Stimulated activated naive B cell treated with anti-CD40 and anti-IgM and Interleukin-4, amounts not matched to agents 10 μg/mL and 1 μg/mL and 100 μg/mL, for 72 hours (primary cell): ENCODE results near the gene CCDC38.
A peak's percentile ranks its signal among the peaks of the same experiment; 100 is the strongest.

Source experiments
- ATAC-seq, 2 donors: fragments of 150-1000 bp; cut with Tn5 transposase; replicated peaks; 2 replicates each; pipeline ENCODE4 v1.10.0; 2021; ENCODE audit warnings: moderate library complexity in 1 of 2
- DNase-seq: peaks from one replicate; pipeline ENCODE4 v3.0.0; 2021
- H3K27ac Mint-ChIP-seq: one replicate; pipeline ENCODE4 v1.8.0; 2022; ENCODE audit warnings: mild to moderate bottlenecking, mixed read lengths
- H3K27me3 Mint-ChIP-seq, 2 donors: one replicate each; pipeline ENCODE4 v1.8.0; 2022; ENCODE audit warnings: mixed read lengths in 2 of 2
- H3K36me3 Mint-ChIP-seq, 2 donors: one replicate each; pipeline ENCODE4 v1.8.0; 2022; ENCODE audit warnings: mixed read lengths in 2 of 2, mild to moderate bottlenecking in 1 of 2
- H3K4me1 Mint-ChIP-seq, 2 donors: one replicate each; pipeline ENCODE4 v1.8.0; 2022; ENCODE audit warnings: mixed read lengths in 2 of 2, mild to moderate bottlenecking in 1 of 2
- H3K4me3 Mint-ChIP-seq, 2 donors: one replicate each; pipeline ENCODE4 v1.8.0; 2022; ENCODE audit warnings: mild to moderate bottlenecking in 2 of 2, mixed read lengths in 2 of 2, moderate library complexity in 1 of 2
- H3K9me3 Mint-ChIP-seq, 2 donors: one replicate each; pipeline ENCODE4 v1.8.0; 2022; ENCODE audit warnings: mixed read lengths in 2 of 2, mild to moderate bottlenecking in 1 of 2

The CCDC38 gene

DNA sequence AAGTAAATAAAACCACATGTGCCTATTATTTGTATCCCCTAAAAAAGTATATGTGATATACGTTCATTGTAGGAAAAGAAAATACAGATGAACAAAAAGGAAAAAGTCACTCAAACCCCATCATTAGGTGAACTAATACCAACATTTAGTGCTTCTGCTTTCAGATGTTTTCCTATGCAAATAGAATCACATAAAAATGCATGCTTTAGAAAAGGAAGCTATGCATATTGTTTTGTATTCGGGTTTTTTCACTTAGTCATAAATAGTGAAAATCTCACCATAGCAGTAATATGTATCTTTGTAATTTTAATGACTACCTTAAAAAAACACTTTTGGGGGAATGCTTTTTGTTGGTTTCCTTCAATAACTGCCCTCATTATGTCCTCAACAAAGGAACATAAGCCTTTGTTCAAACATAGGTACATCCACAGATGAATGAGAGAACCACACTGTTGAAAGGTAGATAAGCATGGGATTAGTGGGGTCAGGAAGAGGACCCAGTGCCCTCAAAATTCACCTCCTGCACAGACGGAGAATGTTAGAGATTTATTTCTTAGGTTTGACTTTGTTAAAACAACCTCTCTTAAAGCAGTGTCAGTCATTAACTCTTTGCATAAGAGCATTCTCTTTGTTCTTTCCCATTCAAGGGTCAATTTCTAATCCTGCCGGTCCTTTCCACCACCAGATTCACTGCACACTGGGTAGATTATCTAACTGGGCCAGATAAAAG lies 7.2 kb upstream of the CCDC38 start:
- DNase-seq (no peak), ATAC-seq (no peak)
- Mint-ChIP-seq H3K27ac (no peak overlapping the region), H3K4me3 (no peak overlapping the region), H3K27me3 (peaks cover 0 to 5% of the 10 kb centered on the region in 2 donors), H3K4me1 (no peaks in the 10 kb centered on the region), H3K36me3 (no peaks in the 10 kb centered on the region), H3K9me3 (no peaks in the 10 kb centered on the region)

DNA sequence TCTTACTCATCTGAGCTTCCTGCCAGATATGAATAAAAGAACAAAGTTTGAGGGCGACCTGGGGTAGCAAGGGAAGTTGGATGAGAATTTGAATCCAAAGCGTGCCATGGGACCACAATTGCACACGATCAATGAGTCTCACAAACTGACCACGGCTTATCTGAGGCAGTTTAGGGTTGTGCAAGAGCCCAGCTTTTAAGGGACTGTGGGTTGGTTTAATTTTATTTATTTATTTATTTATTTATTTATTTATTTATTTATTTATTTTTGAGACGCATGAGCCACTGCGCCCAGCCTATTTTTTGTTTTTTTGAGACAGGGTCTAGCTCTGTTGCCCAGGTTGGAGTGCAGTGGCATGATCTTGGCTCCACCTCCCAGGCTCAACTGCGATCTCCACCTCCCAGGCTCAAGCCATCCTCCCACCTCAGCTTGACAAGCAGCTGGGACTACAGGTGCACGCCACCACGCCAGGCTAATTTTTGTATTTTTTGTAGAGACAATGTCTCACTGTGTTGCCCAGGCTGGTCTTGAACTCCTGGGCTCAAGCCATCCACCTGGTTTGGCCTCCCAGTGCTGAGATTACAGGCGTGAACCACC lies 1.8 kb upstream of the CCDC38 start:
- ATAC-seq (no peak), DNase-seq (no peak)
- H3K4me3 Mint-ChIP-seq: peak overlapping the region in 1 of 2 donors; percentile 10
- H3K27ac Mint-ChIP-seq: no peak overlapping the region
- no peaks in the 10 kb centered on the region for H3K9me3 Mint-ChIP-seq
- H3K27me3 Mint-ChIP-seq: no peaks in the 10 kb centered on the region
- H3K4me1 Mint-ChIP-seq: peaks cover 3 to 6% of the 10 kb centered on the region in 2 donors
- no peaks in the 10 kb centered on the region for H3K36me3 Mint-ChIP-seq

DNA sequence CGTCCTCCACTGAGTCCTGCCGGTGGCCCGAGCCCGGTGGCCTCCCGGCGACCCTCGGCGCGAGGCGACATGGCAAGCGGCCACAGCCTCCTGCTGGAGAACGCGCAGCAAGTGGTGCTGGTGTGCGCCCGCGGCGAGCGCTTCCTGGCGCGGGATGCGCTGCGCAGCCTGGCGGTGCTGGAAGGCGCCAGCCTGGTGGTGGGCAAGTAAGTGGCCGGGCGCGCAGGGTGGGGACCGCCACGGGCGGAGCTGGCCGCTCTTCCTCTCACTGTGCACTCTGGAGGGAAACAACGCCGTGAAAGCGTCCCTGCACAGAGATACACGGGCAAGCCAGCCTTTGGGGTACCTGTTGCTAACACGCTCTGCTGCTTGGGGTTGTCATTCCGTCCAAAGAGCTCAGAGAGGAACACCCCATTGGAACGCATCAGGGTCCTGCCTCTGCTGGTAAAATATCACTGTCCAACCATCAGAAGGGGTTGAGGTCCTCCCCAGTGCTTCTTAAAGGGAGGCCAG lies 972 bp upstream of the CCDC38 start, which contains the start of gene AMDHD1:
Gene AMDHD1 (plus strand): TSS at position 2 of the 513 bp plus-strand sequence. CDS start 68 bp downstream, at position 70.
- Mint-ChIP-seq H3K9me3 (no peaks in the 10 kb centered on the region), H3K4me3 (peak within 1 kb of the TSS; percentile 91 to 92), H3K4me1 (peaks cover 3 to 6% of the 10 kb centered on the region in 2 donors), H3K36me3 (no peaks in the 10 kb centered on the region), H3K27me3 (no peaks in the 10 kb centered on the region), H3K27ac (peak within 1 kb of the TSS; percentile 94)
- peak; percentile 46 for DNase-seq
- ATAC-seq: peak; percentile 71 to 72

DNA sequence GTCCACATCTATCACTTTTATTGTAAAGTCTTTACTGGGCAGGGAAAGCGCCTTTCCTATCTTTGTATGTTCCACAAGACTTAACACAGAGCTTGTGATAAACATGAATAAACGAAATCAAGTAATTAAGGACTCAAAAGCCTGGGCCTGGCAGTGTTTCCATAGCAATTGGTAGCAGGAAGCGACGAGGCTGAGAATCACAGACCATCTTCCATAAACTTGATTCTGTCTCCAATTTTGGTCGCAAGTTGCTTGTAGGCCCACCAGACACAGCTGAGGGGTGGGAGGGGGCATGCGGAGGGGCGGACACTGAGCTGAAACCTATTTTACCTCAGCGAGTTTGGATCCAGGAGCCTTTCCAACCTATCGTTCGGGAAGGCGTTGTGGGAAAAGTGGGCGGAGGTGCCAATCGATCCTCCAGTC lies 302 bp downstream of the CCDC38 start:
- no peaks in the 10 kb centered on the region for H3K9me3 Mint-ChIP-seq
- peaks cover 3 to 6% of the 10 kb centered on the region in 2 donors for H3K4me1 Mint-ChIP-seq
- no peaks in the 10 kb centered on the region for H3K36me3 Mint-ChIP-seq
- peak overlapping the region; percentile 94 for H3K27ac Mint-ChIP-seq
- ATAC-seq: peak in 1 of 2 donors; percentile 2
- no peak for DNase-seq
- peak overlapping the region; percentile 91 to 92 for H3K4me3 Mint-ChIP-seq
- H3K27me3 Mint-ChIP-seq: no peaks in the 10 kb centered on the region

- H3K4me3 Mint-ChIP-seq: no peak overlapping the region
- peaks cover 3 to 6% of the 10 kb centered on the region in 2 donors for H3K4me1 Mint-ChIP-seq
- no peaks in the 10 kb centered on the region for H3K9me3 Mint-ChIP-seq
- no peak overlapping the region for H3K27ac Mint-ChIP-seq
- DNase-seq: no peak
- H3K36me3 Mint-ChIP-seq: no peaks in the 10 kb centered on the region
- no peak for ATAC-seq
- no peaks in the 10 kb centered on the region for H3K27me3 Mint-ChIP-seq
These were observed 1.9 kb downstream of the CCDC38 start for GRCh38 chr12:95940514-95940913.

DNA sequence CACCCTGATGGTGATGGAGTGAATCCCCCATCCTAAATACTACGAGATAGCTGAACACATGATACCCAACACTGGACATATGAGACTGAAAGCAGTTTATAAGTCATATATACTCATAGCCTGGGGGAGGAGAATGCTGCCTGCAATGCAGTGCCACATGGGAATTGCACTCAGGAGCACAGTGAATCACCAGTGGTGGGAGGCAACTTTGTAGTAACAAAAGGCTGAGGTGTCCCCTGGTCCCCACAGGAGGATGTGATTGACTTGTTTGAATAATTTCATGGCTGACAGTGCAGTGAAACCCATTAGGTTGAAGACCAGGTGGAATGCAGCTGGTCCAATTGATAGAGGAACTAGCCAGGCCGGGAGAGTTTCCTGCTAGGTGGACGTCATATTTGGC lies 20.2 kb downstream of the CCDC38 start:
- Mint-ChIP-seq H3K36me3 (no peaks in the 10 kb centered on the region), H3K27ac (peak overlapping the region; percentile 42), H3K9me3 (peaks cover 1 to 10% of the 10 kb centered on the region in 2 donors), H3K4me1 (peaks cover 9 to 10% of the 10 kb centered on the region in 2 donors), H3K27me3 (no peaks in the 10 kb centered on the region), H3K4me3 (no peak overlapping the region)
- DNase-seq (peak; percentile 11), ATAC-seq (peak; percentile 85 to 87)

DNA sequence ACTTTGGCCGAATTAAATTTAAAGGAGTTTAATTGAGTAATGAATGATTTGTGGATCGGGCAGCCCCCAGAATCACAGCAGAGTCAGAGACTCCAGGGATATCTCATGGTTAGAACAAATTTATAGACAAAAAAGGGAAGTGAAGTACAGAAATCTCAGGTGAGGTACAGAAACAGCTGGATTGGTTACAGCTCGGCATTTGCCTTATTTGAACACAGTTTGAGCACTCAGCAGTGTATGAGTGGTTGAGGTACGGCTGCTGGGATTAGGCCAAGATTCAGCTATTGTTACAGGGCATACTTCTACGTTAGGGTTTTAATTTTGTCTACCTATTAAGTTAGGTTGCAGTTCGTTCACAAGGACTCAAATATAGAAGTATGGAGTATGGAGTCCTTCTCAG lies 23.3 kb downstream of the CCDC38 start:
- no peak overlapping the region for H3K27ac Mint-ChIP-seq
- H3K4me1 Mint-ChIP-seq: peaks cover 9 to 10% of the 10 kb centered on the region in 2 donors
- DNase-seq (no peak), ATAC-seq (peak; percentile 28 to 31)
- peaks cover 1 to 10% of the 10 kb centered on the region in 2 donors for H3K9me3 Mint-ChIP-seq
- H3K4me3 Mint-ChIP-seq: no peak overlapping the region
- H3K27me3 Mint-ChIP-seq: peaks cover 0 to 6% of the 10 kb centered on the region in 2 donors
- H3K36me3 Mint-ChIP-seq: no peaks in the 10 kb centered on the region

DNA sequence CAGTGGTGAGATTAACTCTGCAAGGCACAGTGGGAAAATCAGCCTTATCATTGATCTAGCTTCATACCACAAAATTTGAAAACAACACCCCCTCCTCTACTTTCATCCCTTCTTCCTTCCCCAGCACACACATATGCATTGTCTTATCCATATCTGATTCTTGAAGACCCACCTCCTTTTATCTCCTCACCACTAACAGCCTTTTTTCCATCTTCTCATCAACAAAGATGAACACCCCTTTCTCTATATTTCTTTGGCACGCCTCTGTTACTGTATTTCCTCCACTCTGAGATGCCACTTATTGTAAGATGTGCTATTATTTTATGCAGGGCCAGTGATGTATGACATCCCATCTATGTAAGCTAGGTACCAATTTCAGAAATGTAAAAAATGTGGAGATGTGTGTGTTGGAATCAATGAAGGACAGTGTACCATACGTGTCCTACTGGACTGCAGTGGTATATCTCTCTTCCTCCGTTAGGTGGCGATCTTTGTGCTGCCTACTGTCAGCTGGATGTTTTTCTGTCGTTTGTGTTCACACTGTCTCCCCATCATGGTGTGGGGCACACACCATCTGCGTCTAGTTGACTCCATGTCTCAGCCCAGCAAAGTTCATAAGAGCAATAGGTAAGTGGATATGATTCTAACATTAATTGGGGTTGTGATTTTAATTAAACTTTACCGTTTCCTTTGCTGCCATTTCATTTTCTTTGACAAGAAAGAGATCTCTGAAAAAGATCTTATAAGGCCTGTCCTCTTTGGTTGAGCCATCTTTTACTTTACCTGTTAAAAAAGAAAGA lies 24.0 kb downstream of the CCDC38 start:
- H3K27me3 Mint-ChIP-seq: peaks cover 0 to 6% of the 10 kb centered on the region in 2 donors
- DNase-seq: peak; percentile 21
- peaks cover 9 to 10% of the 10 kb centered on the region in 2 donors for H3K4me1 Mint-ChIP-seq
- peaks cover 1 to 10% of the 10 kb centered on the region in 2 donors for H3K9me3 Mint-ChIP-seq
- no peaks in the 10 kb centered on the region for H3K36me3 Mint-ChIP-seq
- peak; percentile 85 to 89 for ATAC-seq
- no peak overlapping the region for H3K4me3 Mint-ChIP-seq
- H3K27ac Mint-ChIP-seq: no peak overlapping the region

DNA sequence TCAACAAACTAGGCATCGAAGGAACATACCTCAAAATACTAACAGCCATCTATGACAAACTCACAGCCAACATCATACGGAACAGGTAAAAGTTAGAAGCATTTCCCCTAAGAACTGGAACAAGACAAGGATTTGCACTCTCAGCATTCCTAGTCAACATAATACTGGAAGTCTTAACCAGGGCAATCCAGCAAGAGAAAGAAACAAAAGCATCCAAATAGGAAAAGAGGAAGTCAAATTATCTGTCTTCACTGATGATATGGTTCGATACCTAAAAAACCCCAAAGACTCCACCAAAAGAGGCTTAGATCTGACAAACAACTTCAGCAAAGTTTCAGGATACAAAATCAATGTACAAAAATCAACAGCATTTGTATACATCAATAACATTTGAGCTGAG lies 32.5 kb downstream of the CCDC38 start:
- Mint-ChIP-seq H3K4me3 (no peak overlapping the region), H3K9me3 (no peaks in the 10 kb centered on the region), H3K36me3 (no peaks in the 10 kb centered on the region), H3K4me1 (peaks cover 3 to 8% of the 10 kb centered on the region in 2 donors), H3K27me3 (peaks cover 20 to 28% of the 10 kb centered on the region in 2 donors), H3K27ac (no peak overlapping the region)
- no peak for ATAC-seq
- no peak for DNase-seq

GRCh38 chr12:95908573-95908972 lies 33.8 kb downstream of the CCDC38 start:
- Mint-ChIP-seq H3K36me3 (no peaks in the 10 kb centered on the region), H3K9me3 (no peaks in the 10 kb centered on the region), H3K27me3 (peaks cover 19 to 34% of the 10 kb centered on the region in 2 donors), H3K4me1 (peaks cover 3 to 8% of the 10 kb centered on the region in 2 donors), H3K4me3 (no peak overlapping the region), H3K27ac (no peak overlapping the region)
- ATAC-seq (no peak), DNase-seq (no peak)

DNA sequence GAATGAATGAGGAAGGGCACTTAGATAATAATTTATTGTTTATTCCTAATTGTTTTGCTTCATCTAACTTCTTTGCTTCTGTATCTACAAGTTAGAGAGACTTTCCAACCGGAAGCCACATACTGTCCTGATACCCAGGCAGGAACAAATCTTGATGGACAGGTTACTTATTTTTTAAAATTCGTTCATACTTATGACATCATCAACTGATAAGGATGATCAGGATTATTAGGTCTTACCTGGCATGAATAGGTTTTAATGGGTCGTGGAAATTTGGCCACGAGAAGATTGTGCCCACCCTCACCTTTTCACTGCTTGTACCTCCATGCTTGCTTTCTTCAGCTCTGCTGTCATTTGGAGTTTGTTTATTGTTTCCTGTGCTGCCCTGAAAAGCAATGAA lies 44.3 kb downstream of the CCDC38 start:
- ATAC-seq: no peak
- Mint-ChIP-seq H3K4me3 (no peak overlapping the region), H3K27ac (no peak overlapping the region), H3K4me1 (no peaks in the 10 kb centered on the region), H3K36me3 (no peaks in the 10 kb centered on the region), H3K9me3 (peaks cover 0 to under 1% of the 10 kb centered on the region in 2 donors), H3K27me3 (peaks cover 15 to 21% of the 10 kb centered on the region in 2 donors)
- no peak for DNase-seq

DNA sequence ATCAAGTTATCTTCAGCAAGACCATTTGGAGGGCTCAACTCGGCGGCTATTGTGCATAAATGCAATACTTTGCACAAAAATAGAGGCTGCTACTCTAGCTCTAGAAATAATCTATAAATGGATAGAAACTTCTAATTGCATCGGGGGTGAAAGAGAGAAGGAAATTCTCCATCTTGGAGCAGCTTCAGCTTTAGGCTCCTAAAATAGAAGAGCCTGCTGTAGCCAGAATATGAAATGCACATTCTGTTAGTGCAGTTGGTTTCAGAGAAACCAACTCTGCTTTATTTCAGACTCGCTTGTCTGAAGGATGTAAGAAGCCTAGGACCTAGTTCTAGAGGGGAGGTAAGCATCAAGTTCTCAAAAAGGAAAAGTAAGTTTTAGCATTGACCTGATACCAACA lies 45.6 kb downstream of the CCDC38 start:
- Mint-ChIP-seq H3K27ac (no peak overlapping the region), H3K9me3 (no peaks in the 10 kb centered on the region), H3K4me1 (no peaks in the 10 kb centered on the region), H3K36me3 (no peaks in the 10 kb centered on the region), H3K27me3 (peaks cover 21 to 23% of the 10 kb centered on the region in 2 donors), H3K4me3 (no peak overlapping the region)
- ATAC-seq (no peak), DNase-seq (no peak)

DNA sequence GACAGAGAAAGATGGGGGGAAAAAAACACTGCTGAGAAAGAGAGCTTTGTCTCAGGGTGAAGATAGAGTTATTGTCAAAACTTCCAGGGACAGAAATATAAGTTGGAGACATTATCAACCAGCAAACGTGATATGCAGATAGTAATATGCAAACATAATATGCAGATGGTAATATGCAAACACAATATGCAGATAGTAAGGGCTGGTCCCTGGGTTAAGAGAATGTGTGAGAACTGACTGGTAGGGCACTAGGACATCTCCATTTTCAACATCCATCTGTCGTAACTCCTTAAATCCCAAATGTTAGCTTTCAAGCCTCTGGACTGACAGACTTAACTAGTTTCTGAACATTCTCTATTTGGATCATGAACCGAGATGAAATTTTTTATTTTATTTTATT lies 51.5 kb downstream of the CCDC38 start:
- Mint-ChIP-seq H3K27ac (no peak overlapping the region), H3K4me3 (no peak overlapping the region), H3K36me3 (no peaks in the 10 kb centered on the region), H3K27me3 (peaks cover 16 to 31% of the 10 kb centered on the region in 2 donors), H3K9me3 (no peaks in the 10 kb centered on the region), H3K4me1 (no peaks in the 10 kb centered on the region)
- DNase-seq: no peak
- no peak for ATAC-seq

GRCh38 chr12:95887311-95887710 lies 55.1 kb downstream of the CCDC38 start:
- no peak for DNase-seq
- no peaks in the 10 kb centered on the region for H3K4me1 Mint-ChIP-seq
- no peaks in the 10 kb centered on the region for H3K36me3 Mint-ChIP-seq
- ATAC-seq: no peak
- H3K9me3 Mint-ChIP-seq: peaks cover 0 to 1% of the 10 kb centered on the region in 2 donors
- H3K27me3 Mint-ChIP-seq: peaks cover 5 to 16% of the 10 kb centered on the region in 2 donors
- no peak overlapping the region for H3K27ac Mint-ChIP-seq
- no peak overlapping the region for H3K4me3 Mint-ChIP-seq
